GM19238 (cell line): ENCODE results near the gene ELL.
A peak's percentile ranks its signal among the peaks of the same experiment; 100 is the strongest.
"Not testable (repeated sequence)": the region's sequence is repeated elsewhere in the genome, so short reads cannot be mapped to it uniquely, and the experiment has no call there.

Source experiments
- DNase-seq: peaks from one replicate; pipeline ENCODE4 v3.0.0; 2011; ENCODE audit warnings: low spot score; ENCODE audit not compliant: insufficient read length

The ELL gene

GRCh38 chr19:18532168-18532890 lies 10.5 kb upstream of the ELL start:
- no peak for DNase-seq

GRCh38 chr19:18531485-18531884 lies 9.6 kb upstream of the ELL start:
- no peak for DNase-seq

- DNase-seq = no peak
These were observed 7.9 kb upstream of the ELL start for GRCh38 chr19:18529782-18530181.

- no peak for DNase-seq
These were observed 4.4 kb upstream of the ELL start for GRCh38 chr19:18526316-18526715.

GRCh38 chr19:18523841-18524240 lies 2.0 kb upstream of the ELL start:
- no peak for DNase-seq

GRCh38 chr19:18522862-18523440 lies 1.1 kb upstream of the ELL start:
- not testable (repeated sequence) for DNase-seq

GRCh38 chr19:18522124-18522861 lies 423 bp upstream of the ELL start:
- DNase-seq = peak; percentile 94

- DNase-seq = no peak
These were observed 800 bp downstream of the ELL start for GRCh38 chr19:18520848-18521691.

- peak; percentile 58 for DNase-seq
These were observed 1.7 kb downstream of the ELL start for GRCh38 chr19:18519962-18520847.

GRCh38 chr19:18518639-18519038 lies 3.2 kb downstream of the ELL start:
- no peak for DNase-seq

GRCh38 chr19:18517606-18518005 lies 4.3 kb downstream of the ELL start:
- no peak for DNase-seq

- no peak for DNase-seq
These were observed 5.9 kb downstream of the ELL start for GRCh38 chr19:18515959-18516358.

- no peak for DNase-seq
These were observed 6.8 kb downstream of the ELL start for GRCh38 chr19:18514800-18515682.

- DNase-seq = no peak
These were observed 8.0 kb downstream of the ELL start for GRCh38 chr19:18513868-18514267.

GRCh38 chr19:18510216-18510615 lies 11.7 kb downstream of the ELL start:
- no peak for DNase-seq

- DNase-seq = no peak
These were observed 13.3 kb downstream of the ELL start for GRCh38 chr19:18508585-18508984.

GRCh38 chr19:18507727-18508440 lies 14.0 kb downstream of the ELL start:
- no peak for DNase-seq

GRCh38 chr19:18507021-18507726 lies 14.7 kb downstream of the ELL start:
- DNase-seq = no peak
